BLaER1 (cell line): ENCODE results near the gene C21orf91.
"Not testable (repeated sequence)": the region's sequence is repeated elsewhere in the genome, so short reads cannot be mapped to it uniquely, and the experiment has no call there.

Source experiments
- H3K27ac ChIP-seq: shearing (Covaris generic); formaldehyde crosslinking; 2 replicates; pipeline ENCODE4 v1.8.1; 2022
- H3K27me3 ChIP-seq: shearing (Covaris generic); formaldehyde crosslinking; 2 replicates; pipeline ENCODE4 v1.8.1; 2022
- H3K36me3 ChIP-seq: shearing (Covaris generic); formaldehyde crosslinking; 2 replicates; pipeline ENCODE4 v1.8.1; 2022
- H3K4me1 ChIP-seq: shearing (Covaris generic); formaldehyde crosslinking; 2 replicates; pipeline ENCODE4 v1.8.1; 2022
- H3K4me2 ChIP-seq: shearing (Covaris generic); formaldehyde crosslinking; 2 replicates; pipeline ENCODE4 v1.8.1; 2022
- H3K4me3 ChIP-seq: shearing (Covaris generic); formaldehyde crosslinking; 2 replicates; pipeline ENCODE4 v1.8.1; 2022
- H3K9ac ChIP-seq: shearing (Covaris generic); formaldehyde crosslinking; 2 replicates; pipeline ENCODE4 v1.8.1; 2022
- H3K9me3 ChIP-seq: shearing (Covaris generic); formaldehyde crosslinking; 2 replicates; pipeline ENCODE4 v1.8.1; 2022
- H4K20me1 ChIP-seq: shearing (Covaris generic); formaldehyde crosslinking; 2 replicates; pipeline ENCODE4 v1.8.1; 2022
- Cebpa-rat ChIP-seq: shearing (Covaris generic); IDR thresholded peaks from 2 replicates; pipeline ENCODE4 v1.8.1; 2022

Gene C21orf91

DNA sequence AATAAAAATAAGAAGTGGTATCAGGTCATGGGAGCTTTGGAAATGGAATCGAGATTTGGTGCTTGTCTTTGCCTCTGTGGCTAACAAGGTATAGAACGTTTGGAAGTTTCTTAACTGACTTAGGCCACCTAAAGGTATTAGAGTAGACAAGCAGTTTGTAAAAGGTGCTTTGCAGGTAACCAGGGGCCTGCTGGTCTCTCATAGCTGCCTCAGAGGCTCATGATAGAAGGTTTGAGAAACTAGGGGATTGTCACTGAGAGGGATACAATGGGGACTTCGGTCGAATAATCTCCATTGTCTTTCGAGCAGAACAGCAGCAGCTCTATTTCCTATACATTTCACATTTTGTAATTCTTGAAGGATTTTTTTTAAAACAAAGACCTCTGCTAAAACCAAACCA is 37.6 kb downstream of the C21orf91 start:
- H3K9ac ChIP-seq: no peak overlapping the region
- no peak overlapping the region for H3K4me2 ChIP-seq

GRCh38 chr21:17780539-17780938 is 38.6 kb downstream of the C21orf91 start:
- peaks cover 7% of the 10 kb centered on the region for H3K36me3 ChIP-seq
- peak overlapping the region; percentile 49 for H3K4me2 ChIP-seq
- peaks cover 35% of the 10 kb centered on the region for H3K4me1 ChIP-seq

More for the DNA sequence above, 37.6 kb downstream of the C21orf91 start:
- Histone ChIP-seq H3K4me3 (no peak overlapping the region), H3K4me1 (peaks cover 45% of the 10 kb centered on the region), H3K27ac (no peak overlapping the region), H3K9me3 (peaks cover 14% of the 10 kb centered on the region), H3K27me3 (no peaks in the 10 kb centered on the region), H4K20me1 (no peaks in the 10 kb centered on the region), H3K36me3 (peaks cover 17% of the 10 kb centered on the region)
- TF ChIP-seq Cebpa-rat: no peak

GRCh38 chr21:17779980-17780379 is 39.2 kb downstream of the C21orf91 start:
- TF ChIP-seq Cebpa-rat: no peak
- peaks cover 4% of the 10 kb centered on the region; the same call in 1 of the 2 replicates for H3K9me3 ChIP-seq
- peaks cover 31% of the 10 kb centered on the region for H3K4me1 ChIP-seq
- H3K27ac ChIP-seq: no peak overlapping the region
- no peak overlapping the region for H3K9ac ChIP-seq
- no peak overlapping the region for H3K4me3 ChIP-seq
- H4K20me1 ChIP-seq: no peaks in the 10 kb centered on the region
- peaks cover 2% of the 10 kb centered on the region; the same call in 1 of the 2 replicates for H3K36me3 ChIP-seq
- H3K4me2 ChIP-seq: peak overlapping the region; percentile 49
- H3K27me3 ChIP-seq: no peaks in the 10 kb centered on the region

More at GRCh38 chr21:17780539-17780938, 38.6 kb downstream of the C21orf91 start:
- no peaks in the 10 kb centered on the region for H3K27me3 ChIP-seq
- no peak overlapping the region for H3K4me3 ChIP-seq
- no peak overlapping the region for H3K27ac ChIP-seq
- no peak for TF ChIP-seq Cebpa-rat
- H4K20me1 ChIP-seq: no peaks in the 10 kb centered on the region
- H3K9ac ChIP-seq: no peak overlapping the region
- peaks cover 4% of the 10 kb centered on the region for H3K9me3 ChIP-seq

DNA sequence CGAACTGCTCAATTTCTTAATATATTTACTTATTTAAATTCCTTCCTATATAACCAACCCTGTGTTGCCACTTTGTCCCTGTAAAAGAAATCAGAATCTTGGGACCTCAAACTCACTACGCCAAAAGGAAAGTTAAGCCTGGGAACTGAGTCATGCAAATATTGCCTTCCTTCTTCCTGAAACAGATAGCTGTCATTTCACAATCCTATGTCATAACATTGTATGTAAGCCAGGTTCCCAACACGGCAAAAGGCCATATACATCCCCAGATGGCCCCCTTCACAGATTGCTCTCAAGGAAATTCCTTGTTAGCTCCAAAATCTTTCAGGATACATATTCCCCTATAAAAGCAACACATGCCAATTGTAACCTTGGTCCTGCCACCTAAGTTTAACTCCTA is 39.7 kb downstream of the C21orf91 start:
- Histone ChIP-seq H3K36me3 (no peaks in the 10 kb centered on the region), H3K9me3 (peaks cover 7% of the 10 kb centered on the region; the same call in 1 of the 2 replicates), H3K4me2 (no peak overlapping the region), H3K27me3 (no peaks in the 10 kb centered on the region), H3K27ac (no peak overlapping the region), H4K20me1 (no peaks in the 10 kb centered on the region), H3K4me1 (peaks cover 26% of the 10 kb centered on the region), H3K4me3 (no peak overlapping the region), H3K9ac (no peak overlapping the region)
- no peak for TF ChIP-seq Cebpa-rat

GRCh38 chr21:17777072-17777765 is 41.9 kb downstream of the C21orf91 start:
- Histone ChIP-seq H4K20me1 (no peaks in the 10 kb centered on the region), H3K4me3 (no peak overlapping the region), H3K9ac (no peak overlapping the region), H3K4me2 (no peak overlapping the region), H3K4me1 (peaks cover 11% of the 10 kb centered on the region), H3K9me3 (peaks cover 7% of the 10 kb centered on the region; the same call in 1 of the 2 replicates), H3K36me3 (no peaks in the 10 kb centered on the region), H3K27me3 (no peaks in the 10 kb centered on the region), H3K27ac (no peak overlapping the region)
- TF ChIP-seq Cebpa-rat: no peak

GRCh38 chr21:17775431-17776126 is 43.6 kb downstream of the C21orf91 start:
- H3K4me3 ChIP-seq: no peak overlapping the region
- H3K9me3 ChIP-seq: peaks cover 13% of the 10 kb centered on the region
- no peaks in the 10 kb centered on the region for H4K20me1 ChIP-seq
- no peak for TF ChIP-seq Cebpa-rat
- H3K36me3 ChIP-seq: no peaks in the 10 kb centered on the region
- H3K4me1 ChIP-seq: peaks cover 5% of the 10 kb centered on the region
- no peak overlapping the region for H3K9ac ChIP-seq
- no peak overlapping the region for H3K4me2 ChIP-seq
- no peaks in the 10 kb centered on the region for H3K27me3 ChIP-seq
- no peak overlapping the region for H3K27ac ChIP-seq

GRCh38 chr21:17775021-17775420 is 44.1 kb downstream of the C21orf91 start:
- not testable (repeated sequence) for H3K36me3 ChIP-seq, H3K4me3 ChIP-seq, H3K4me2 ChIP-seq, H4K20me1 ChIP-seq, H3K27me3 ChIP-seq, H3K4me1 ChIP-seq, H3K9ac ChIP-seq, H3K27ac ChIP-seq
- H3K9me3 ChIP-seq: peaks cover 13% of the 10 kb centered on the region

DNA sequence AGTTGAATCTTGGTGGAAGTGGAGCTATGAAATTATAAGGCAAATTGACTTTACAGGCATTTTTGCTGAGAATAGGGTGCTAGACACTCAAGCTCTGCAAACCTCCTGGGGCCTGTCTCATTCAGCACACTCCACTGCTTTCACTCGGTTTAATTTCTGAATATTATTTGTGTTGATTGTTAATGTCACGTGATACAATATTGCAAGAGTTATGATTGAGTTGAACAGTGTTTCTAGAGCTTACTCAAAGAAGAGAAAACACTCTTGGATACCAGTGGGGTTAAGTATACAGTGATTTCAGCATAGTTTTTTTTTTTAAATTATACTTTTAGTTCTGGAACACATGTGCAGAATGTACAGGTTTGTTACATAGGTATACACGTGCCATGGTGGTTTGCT is 49.7 kb downstream of the C21orf91 start:
- no peak overlapping the region for H3K9ac ChIP-seq
- H4K20me1 ChIP-seq: no peaks in the 10 kb centered on the region
- no peak overlapping the region for H3K4me3 ChIP-seq
- peaks cover 6% of the 10 kb centered on the region for H3K9me3 ChIP-seq
- H3K4me2 ChIP-seq: no peak overlapping the region
- no peak overlapping the region for H3K27ac ChIP-seq
- no peak for TF ChIP-seq Cebpa-rat
- H3K4me1 ChIP-seq: no peaks in the 10 kb centered on the region
- H3K27me3 ChIP-seq: no peaks in the 10 kb centered on the region
- no peaks in the 10 kb centered on the region for H3K36me3 ChIP-seq

- Histone ChIP-seq H3K9me3 (peaks cover 6% of the 10 kb centered on the region), H3K9ac (no peak overlapping the region), H3K27me3 (no peaks in the 10 kb centered on the region), H3K36me3 (no peaks in the 10 kb centered on the region), H3K27ac (no peak overlapping the region), H4K20me1 (no peaks in the 10 kb centered on the region), H3K4me1 (no peaks in the 10 kb centered on the region), H3K4me2 (no peak overlapping the region), H3K4me3 (no peak overlapping the region)
- TF ChIP-seq Cebpa-rat: no peak
These were observed 50.2 kb downstream of the C21orf91 start for GRCh38 chr21:17768840-17769446.

DNA sequence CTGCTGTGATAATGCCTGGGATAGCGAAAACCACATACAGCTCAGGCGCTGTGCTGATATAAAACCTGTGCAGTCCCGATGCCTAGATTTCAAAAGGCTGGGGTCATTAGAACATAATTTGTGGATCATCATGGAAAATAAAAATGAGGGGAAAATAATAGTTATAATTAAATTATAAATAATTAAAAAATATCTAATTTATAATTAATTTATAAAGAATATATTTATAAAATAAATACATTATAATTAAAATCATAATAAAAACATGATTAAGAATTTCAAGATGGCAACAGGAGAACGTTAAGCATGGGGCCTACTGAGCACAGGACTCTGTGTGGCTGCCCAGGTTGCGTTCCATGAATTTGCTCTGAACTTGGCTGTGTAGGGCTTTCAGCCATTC is 53.9 kb downstream of the C21orf91 start:
- Histone ChIP-seq H3K27me3 (no peaks in the 10 kb centered on the region), H3K9me3 (no peaks in the 10 kb centered on the region)

More for the DNA sequence above, 53.9 kb downstream of the C21orf91 start:
- H3K4me1 ChIP-seq: no peaks in the 10 kb centered on the region
- no peaks in the 10 kb centered on the region for H4K20me1 ChIP-seq
- no peaks in the 10 kb centered on the region for H3K36me3 ChIP-seq
- no peak overlapping the region for H3K4me3 ChIP-seq
- no peak overlapping the region for H3K9ac ChIP-seq
- TF ChIP-seq Cebpa-rat: no peak
- no peak overlapping the region for H3K27ac ChIP-seq
- H3K4me2 ChIP-seq: no peak overlapping the region
